M059J (cell line): ENCODE data around the gene MALAT1. TPM values are rescaled to one million over a fixed set of nuclear protein-coding genes. Genes with fewer than 3 reads are reported as not detected.
A peak's percentile ranks its signal among the peaks of the same experiment; 100 is the strongest.

ENCODE experiments used
- DNase-seq: peaks from one replicate; pipeline ENCODE4 v3.0.0-alpha.2; 2012; ENCODE audit warnings: low read depth
- total RNA-seq: library from RNA; depleted of rRNA; stranded (reverse); fragments of >200 nt; shearing (Covaris generic); gene quantifications from 2 replicates; pipeline ENCODE4 v1.2.3, GENCODE V29; 2014

The MALAT1 gene
- total RNA-seq, 1 experiment from 2014 or later: 608 TPM

DNA sequence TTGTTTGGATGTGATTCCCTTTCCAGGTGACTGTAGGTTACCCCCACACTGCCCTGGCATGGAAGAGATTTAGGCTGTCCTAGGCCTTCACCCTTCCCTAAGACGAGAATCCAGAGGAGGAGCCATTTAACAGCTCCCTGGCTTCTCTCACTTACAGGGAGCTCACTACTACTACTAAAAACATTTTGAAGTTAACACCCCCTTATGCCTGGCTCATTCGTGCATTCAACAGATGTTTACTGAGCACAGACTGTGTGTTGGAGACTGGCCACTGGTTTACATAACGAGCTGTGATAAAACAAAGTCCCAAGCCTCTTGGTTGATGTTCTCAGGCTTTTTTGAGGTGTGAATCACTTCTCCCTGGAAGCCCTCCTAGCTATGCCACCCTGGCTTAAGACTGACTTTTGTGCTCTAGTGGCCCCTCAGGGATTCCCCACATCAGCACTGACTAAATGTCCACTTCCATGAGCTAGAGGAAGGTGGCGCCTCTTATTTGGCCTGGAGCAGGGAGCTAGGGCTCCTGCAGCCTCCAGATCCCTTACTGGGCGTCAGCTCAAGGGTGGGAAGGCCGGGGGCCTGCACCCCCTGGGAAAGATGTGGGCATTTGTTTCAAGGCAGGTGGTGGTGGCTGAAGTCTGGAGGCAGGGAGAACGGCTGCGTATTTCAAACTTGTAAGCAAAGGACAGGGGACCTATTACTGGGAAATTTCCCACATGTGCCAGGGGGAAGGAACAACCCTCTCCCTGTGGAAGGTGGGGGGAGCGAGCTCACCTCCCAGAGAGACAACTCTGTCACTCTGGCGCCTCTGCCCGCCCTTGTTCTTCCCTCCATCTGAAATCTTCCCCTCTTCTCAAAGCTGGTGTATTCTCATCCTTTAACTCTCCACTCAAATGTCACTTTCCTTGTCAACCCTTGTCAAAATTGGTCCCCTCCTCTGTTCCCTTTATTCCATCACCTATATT is 19.4 kb upstream of the MALAT1 start:
- peak; percentile 88 for DNase-seq

DNA sequence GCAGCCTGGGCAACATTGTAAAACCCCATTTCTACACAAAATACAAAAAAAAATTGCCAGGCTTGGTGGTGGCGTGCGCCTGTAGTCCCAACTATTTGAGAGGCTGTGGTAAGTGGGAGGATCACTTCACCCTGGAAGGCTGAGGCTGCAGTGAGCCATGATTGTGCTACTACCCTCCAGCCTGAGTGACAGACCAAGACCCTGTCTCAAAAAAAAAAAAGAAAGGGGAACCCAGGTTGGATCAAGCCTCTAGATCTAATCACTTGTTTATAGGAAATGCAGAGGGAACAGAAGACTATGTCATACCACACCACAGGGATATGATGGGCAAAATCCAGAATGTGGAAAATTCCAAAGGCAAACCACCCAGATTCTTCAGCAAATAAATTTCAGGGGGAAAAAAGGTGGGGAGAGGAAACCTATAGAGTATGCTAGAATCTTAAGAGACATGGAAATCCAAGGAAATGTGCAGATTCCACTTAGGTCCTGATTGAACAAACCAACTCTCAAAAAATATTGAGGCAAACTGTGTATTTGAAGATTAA is 16.5 kb upstream of the MALAT1 start:
- DNase-seq: peak; percentile 75

DNA sequence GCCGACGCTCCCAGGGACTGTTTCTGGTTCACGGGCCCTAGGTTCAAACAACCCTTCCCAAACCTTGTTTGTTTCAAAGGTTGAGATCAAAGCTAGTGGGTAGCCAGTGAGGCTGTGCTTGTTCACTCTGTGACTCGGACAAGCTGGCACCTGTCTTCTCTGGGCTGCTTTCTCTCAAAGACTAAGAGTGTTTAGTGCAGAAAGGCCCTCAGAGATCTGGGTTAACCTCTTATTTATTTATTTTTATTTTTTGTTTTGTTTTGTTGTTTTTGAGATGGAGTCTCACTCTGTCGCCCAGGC is 13.0 kb upstream of the MALAT1 start:
- DNase-seq: peak; percentile 54

DNA sequence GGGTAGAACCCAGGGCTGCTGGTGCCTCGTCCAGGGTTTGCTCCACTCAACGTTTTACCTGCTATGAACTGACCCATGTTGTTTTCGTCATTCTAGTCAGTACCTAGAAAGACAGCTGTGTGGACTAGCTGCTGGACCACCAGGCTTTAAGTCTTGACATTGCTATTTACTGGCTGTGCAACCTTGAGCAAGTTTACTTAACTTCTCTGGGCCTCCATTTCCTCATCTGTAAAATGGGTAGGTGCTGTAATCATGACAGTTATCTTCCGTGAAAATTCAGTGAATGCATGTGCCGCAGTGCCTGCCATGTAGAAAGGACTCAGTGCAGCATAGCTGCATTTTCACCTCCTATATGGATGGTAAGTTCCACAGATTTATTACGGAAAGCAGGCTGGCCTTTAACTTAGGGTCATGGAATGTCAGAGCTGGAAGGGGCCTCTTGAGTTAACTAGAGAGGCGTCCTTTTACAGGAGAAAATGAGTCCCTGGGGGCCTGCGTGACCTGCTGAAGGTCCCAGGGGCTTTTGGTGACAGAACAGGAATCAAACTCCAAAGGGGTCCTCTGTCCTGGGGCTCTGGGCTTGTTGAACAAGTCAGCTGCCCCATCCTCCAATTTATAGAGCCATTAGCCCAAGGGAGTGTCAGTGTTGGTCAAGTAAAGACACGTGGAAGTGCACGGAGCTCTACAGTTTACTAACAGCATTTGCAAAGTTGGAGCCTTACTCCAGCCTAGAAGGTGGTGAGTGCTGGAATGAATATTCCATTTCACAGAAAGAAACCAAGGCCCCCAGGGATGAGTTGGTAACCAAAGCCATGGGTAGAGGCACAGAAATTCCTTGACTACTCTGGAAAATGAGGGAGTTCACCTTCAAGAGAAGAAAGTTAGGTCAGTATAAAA is 12.0 kb upstream of the MALAT1 start:
- DNase-seq: no peak

DNA sequence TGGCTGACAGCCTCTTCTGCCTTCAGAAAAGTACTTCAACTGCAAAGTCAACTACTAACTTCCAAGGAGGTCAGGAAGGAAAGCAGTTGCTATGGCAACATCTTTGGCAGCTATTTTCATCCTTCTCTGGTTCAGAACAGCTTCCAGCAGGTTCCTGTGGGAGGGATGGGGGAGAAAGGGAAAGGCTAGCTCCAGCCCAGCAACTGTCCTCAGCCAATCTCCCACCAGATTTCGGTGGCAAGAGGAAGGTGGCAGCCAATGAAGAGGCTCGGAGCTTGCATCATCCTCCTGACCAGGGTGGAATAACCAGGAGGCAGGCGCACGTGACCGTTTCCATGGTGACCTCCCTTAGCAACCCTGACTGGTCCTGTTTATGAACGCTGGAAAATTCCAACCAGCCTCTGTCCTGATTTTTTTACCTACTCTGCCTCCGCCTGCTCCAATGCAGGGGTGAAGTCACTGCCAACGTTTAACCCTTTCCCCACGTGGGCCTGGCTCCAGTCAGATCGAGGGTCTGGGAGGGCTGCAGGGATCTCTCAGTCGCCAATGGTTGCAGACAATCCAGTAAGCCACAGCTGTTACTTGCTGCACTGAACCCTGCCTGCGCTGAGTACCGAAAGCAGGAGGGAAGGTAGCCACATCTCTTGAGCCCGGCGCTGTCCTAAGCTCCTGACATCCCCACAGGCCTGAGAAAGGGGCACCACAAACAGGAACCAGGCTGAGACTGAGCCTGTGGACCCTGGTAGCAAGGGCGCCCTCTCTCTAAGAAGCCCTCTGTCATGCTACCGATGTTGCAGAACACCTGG is 11.2 kb upstream of the MALAT1 start:
- peak; percentile 100 for DNase-seq

DNA sequence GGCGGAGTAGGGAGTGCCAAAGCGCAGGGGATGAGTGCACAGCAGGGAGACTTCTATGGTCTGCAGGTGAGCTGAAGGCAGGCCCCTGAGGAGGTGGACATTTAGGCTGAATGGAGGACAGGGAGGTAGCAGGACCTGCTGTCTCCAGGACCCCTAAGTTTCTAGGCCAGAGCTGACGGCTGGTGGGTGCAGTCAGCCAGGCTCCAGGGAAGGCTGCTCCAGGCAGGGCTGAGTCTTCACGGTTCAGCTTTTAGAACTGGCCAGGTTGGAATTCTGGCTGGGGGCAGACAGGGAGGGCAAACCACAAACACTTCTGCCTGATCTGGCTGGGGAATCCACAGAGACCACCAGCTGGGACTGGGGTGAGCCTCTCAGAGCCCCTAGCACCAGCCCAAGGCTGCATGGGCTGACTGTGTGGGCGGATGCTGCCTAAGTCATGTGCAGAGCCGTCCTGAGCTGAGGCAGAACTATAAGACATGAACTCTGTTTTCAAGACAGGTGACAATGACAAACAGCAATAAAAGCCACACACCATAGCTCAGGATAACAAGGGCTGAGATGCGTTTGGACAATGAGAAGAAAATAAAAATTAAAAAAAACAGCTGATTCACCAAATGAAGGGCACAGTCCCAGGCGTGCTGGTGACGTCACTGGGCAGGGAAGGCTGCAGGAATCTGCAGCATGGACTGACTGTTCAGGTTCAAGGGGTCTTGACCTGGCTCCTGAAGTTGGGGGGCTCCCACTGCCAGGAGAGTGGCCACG is 10.4 kb upstream of the MALAT1 start:
- peak; percentile 85 for DNase-seq

DNA sequence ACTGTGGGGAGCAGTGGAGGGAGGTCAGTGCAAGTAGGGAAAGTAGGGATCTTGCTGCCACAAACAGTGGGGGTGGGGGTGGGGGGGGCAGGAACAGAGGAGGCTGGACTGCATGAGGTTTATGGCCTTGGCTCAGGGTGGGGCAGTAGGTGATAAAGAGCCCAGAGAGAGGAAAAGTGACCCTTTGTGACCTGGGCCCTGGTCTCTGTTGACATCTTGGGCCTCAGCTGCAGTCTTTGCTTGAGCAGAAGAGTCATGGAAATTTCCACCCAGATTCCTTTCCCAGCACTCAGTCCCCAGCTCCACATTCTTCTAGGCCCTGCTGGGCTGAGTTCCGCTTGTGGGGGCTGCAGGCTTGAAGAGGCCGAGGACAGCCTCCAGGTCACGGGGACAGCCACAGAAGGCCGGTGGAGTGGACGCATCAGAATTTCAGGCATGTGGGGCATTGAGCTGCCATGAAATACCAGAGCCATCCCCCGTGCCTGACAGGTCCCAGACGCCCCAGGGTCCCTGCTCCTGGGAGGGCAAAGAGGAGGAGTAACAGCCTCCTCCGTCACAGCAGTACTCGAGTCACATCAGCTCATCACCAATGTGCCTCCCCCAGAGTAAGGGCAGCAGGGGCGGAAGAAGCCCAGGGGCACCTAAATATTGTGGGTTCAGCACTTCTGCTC is 9.7 kb upstream of the MALAT1 start:
- DNase-seq: peak; percentile 97

DNA sequence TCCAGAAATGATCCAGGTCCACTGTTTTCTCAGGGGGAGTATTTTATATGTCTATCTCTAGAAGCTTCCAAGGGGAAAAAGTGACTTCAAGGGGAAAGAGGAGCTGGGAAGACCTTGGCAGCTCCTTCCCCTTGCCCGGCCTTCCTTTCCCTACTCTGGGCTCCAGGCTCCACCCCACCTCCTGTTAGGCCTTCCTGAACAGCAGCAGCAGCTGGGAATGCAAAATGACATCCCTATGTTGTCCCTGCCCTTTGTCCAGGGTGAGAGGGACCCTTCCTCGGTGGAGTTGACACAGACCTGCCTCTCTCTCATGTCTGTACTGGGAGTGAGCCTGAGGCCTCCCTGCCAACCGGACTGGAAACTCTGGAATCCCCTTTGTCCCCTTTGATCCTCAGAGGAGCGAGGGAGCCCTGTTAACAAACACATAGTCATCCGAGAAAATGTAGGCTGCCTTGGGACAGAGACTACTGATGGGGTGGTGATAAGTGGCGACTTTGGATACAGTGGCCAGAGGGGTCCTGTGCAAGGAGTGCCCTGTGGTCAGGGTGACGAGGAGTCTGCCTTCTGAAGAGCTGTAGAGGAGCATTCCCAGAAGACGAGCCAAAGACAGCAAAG is 9.0 kb upstream of the MALAT1 start:
- DNase-seq: peak; percentile 50

DNA sequence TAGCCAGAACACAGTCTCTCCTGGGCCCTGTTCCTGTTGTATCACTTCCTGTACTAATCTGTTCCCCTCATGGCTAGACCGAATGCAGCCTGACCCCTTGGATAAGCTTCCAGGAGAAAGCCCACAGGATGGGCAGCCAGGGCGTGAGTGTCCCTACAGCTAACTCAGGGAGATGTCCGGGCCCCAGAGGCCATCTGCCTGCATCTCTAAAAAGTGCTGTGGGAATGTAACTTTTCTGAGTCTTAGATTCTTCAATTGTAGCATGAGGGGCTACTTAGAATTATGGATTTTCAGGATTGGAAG is 7.7 kb upstream of the MALAT1 start:
- no peak for DNase-seq

DNA sequence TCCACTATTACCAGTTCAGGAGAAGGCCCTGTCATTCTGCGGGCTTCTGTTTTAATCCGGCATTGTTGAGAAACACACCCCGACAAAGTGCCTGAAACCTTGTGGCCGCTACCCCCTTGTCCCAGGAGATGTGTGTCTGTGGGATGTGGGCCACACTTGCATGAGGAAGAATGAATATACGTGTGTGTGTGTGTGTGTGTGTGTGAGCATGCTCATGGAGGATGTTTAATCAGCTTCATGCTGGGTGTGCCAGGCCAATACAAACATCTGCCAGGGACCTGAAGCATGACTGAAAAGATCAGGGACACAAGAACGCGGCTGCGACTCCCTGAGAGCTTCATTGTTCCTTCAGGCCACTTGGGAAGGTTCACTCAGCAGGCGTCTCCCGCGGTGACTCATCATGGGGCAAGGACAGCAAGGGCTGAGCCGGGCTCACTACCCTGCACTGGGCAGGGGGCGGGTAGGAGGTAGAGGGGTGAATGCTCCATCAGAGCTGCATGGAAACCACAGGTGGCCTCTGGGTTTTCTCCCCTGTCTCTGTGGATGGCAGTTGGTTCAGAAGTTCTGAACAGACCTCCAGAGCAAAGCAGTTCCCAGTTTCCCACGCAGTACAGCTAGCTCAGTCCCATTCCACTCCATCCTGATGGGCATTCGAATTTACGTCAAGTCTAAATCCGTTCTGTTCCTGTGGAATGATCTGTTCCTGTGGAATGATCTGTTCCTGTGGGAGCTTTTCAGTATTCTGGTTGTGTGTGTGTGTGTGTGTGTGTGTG is 7.0 kb upstream of the MALAT1 start:
- peak; percentile 98 for DNase-seq

DNA sequence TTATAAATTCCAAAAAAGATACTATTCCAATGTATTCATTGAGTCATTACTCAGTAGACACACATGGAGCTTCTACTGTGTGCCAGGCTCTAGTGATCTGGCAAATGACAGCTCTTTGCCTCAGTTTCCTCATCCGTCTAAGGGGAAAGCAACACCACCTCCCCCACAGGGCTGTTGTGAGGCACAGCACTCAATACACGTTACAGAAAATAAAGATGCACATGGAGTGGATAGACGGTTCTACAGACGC is 6.5 kb upstream of the MALAT1 start:
- DNase-seq: no peak

DNA sequence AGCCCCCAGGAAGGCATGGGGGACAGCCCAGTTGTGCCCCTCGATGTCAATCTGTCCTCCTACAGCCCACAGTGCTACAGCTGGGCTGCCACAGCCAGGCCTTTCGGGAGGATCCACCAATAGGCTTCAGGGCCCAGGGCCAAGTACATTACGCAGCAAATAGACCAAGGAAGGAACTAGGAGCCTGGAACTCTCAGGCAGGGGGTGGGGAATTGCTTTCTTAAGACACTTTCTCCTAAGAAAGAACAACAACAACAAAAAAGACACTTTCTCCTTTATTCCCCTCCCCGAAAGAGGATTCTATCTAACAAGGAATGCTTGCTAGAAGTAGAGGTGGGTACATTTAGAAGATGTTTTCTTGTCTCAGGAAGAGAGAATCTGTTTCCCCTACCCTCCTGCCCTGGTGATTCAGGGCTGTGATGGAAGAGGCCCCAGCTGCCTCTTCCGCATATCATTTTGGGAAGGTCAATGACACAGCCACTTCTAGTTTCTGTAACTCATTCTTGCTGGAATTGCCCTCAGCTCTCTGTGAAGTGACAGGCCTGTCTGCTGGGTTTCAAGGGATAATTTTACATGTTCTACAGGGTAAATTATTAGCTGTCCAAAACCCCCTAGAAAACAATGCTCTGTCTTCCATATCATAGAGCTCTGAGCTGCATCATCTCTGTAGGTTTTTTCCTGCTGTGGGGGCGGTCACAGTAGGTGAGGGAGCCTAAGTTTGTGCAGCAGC is 6.0 kb upstream of the MALAT1 start:
- DNase-seq: peak; percentile 91

DNA sequence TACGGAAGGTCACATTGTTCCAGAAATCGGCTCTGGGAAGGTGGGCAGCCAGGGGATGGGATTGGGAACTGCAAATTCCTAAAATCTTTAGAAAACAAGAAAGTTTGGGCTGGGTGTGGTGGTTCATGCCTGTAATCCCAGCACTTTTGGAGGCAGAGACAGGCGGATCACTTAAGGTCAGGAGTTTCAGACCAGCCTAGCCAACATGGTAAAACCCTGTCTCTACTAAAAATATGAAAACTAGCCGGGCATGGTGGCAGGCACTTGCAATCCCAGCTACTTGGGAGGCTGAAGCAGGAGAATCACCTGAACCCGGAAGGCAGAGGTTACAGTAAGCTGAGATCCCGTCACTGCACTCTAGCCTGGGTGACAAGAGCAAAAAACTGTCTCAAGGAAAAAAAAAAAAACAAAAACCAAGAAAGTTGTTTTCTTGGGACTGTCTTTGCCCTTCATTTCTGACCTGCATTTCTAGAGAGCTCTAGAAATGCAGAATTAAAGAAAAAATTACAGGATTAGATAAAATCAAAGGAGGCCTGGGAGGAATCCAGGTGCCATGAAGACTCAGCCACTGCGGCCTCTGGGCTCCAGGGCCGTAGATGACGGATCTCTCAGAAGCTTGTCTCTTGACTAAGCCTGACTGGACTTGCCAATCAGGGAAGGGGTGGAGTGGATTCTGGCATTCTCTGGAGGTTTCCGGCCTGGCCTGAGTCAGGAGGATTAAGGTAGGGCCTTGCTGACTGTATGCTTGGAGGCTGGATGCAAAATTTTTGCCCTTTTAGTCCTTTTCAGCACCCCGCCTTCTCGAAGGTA is 5.3 kb upstream of the MALAT1 start:
- peak; percentile 99 for DNase-seq

DNA sequence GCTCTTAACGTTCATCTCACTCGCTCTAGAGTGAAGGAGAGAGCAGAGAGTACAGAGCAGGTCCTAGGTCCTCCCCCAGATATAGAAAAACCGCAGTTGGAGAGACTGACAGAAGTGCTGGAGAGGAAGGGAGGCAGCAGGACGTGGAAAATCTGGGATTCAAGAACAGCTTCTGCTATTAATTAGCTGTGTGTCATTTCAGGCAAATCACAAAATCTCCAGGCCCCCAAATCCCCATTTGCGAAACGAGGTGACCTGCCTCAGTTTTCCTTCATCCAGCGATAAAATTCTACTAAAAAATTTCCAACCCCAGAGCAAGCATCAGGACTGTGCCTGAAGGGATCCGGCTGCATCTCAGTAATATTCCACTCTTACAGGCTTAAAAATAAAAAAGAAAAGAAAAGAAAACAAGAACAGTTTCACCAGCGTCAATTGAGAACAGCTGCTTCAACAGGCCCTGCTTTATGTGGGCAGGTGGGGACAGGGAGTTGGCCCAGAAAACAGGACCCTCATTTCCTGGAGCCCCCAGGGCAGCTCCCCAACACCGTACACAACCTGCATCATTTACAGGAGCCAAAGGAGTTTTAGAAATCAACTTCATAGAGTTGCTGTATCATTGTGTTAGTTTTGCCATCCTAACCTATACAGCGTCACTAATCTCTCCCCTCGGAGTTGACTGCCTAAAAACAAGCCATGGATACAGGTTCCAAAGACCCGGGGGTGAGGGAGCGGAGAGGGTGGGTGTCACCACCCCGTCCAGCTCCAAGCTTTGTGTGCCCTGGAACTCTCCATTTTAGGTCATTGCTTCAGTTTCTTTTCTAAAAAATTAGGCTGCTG is 2.3 kb upstream of the MALAT1 start:
- peak; percentile 62 for DNase-seq

DNA sequence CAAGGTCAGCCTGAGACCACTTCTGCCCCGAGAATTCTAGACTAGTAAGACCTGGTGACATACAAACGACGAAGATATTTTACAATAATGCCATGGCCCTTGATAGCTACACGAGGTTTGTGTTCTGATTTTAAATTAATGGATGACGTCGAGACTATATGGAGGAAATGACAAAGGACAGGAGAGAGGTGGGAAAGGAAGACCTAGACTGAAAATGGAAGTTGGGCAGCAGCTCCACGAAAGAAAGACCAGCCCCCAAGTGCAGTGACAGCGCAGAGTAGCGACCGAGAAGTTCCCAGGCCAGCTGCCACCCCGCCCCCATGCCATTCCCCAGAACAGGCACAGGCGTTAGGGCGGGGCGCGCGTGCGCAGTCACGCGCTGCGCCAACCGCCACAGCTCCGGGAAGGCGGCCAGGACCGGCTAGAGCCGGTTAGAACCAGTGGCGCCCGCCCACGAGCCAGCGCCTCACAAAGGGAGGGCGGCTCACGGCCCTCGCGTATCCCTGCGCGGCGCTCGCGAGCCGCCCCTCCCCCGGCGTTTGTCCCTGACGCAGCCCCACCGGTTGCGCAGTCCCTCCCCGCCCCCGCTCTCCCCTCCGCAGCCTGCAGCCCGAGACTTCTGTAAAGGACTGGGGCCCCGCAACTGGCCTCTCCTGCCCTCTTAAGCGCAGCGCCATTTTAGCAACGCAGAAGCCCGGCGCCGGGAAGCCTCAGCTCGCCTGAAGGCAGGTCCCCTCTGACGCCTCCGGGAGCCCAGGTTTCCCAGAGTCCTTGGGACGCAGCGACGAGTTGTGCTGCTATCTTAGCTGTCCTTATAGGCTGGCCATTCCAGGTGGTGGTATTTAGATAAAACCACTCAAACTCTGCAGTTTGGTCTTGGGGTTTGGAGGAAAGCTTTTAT is 1.5 kb upstream of the MALAT1 start:
- peak; percentile 98 for DNase-seq
